ENCODE measurements around the gene CCSER1.

CCSER1 gene

DNA sequence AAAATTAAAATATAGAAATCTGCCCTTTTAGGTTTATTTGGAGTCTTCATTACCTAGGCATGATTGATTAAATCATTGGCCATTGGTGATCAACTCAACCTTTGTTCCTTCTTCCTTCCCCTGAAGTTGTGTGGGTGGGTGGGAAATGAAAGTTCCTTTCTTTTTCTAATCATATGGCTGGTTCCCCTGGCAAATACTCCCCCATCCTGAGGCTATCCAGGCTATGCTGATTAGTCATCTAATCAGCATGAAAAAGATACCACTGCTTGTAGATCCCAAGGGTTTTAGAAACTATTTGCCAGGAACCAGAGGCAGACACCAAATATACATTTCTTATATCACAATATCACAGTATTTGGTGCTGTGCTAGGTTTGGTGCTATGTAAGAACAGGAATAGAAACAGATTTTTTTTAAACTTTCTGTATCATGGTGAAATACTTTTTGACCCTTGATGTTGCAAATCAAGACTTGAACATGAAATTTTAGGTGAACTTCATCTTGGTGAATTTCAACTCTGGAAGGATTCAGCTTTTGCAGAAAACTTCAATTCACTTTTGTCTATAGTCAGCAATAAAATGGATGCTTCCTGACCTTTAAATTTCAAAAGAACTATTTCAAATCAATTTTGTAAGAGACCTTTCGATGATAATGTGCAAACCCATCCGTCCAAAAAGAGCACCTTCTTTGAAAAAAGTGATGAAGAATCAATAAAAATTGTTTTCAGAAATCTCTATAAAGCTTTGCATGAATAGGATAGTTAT is 71.1 kb downstream of the CCSER1 start:
- no peak for DNase-seq (ENCODE audit: low read depth)

DNA sequence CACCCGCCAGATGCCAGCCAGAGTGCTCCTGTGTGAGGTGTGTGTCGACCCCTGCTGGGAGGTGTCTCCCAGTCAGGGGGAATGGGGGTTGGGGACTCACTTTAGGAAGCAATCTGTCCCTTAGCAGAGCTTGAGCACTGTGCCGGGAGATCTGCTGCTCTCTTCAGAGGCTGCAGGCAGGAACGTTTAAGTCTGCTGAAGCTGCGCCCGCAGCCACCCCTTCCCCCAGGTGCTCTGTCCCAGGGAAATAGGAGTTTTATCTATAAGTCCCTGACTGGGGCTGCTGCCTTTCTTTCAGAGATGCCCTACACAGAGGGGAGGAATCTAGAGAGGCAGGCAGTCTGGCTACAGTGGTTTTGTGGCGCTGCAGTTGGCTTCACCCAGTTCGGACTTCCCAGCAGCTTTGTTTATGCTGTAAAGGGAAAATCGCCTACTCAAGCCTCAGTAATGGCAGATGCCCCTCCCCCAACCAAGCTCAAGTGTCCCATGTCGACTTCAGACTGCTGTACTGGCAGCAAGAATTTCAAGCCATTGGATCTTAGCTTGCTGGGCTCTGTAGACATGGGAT is 80.8 kb downstream of the CCSER1 start:
- no peak for DNase-seq (ENCODE audit: low read depth)

DNA sequence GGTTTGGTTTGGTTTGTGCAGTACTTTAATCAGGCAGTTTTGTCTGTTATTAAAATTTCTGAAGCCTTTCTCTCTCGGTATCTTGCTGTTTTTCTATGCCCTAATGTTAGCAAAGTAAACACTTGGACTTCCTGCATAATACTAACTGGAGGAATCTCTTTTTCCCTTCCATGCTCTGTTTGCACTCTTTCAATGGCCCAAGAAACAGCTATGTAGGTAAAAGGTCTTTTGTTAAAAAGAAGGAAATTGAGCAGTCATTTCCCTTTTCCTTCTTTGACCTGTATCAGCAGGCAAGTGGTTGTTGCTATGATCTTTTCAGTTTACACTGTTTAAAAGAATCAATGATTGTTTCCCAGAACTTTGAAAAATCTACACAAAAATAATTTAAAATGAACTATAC is 82.7 kb downstream of the CCSER1 start:
- DNase-seq (ENCODE audit: low read depth) = no peak

GRCh38 chr4:90211174-90211573 is 84.0 kb downstream of the CCSER1 start:
- no peak for DNase-seq (ENCODE audit: low read depth)

- DNase-seq (ENCODE audit: low read depth) = no peak
Measured at GRCh38 chr4:90215286-90215685, 88.1 kb downstream of the CCSER1 start.

DNA sequence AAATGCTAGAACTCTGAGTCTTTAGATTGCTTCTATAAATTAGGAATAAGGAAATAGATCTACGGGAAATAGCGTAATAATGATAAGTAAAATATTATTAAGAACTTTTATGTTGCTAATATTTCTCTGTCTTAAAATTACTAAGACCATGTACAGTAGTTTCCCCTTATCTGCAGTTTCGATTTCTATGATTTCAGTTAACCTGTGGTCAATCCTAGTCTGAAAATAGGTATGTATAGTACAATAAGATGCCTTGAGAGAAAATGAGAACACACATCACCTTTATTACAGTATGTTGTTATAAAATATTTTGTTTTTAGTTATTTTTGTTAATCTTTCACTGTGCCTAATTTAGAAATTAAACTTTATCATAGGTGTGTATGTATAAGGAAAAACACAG is 92.6 kb downstream of the CCSER1 start:
- no peak for DNase-seq (ENCODE audit: low read depth)

GRCh38 chr4:90220459-90220858 is 93.3 kb downstream of the CCSER1 start:
- no peak for DNase-seq (ENCODE audit: low read depth)

DNA sequence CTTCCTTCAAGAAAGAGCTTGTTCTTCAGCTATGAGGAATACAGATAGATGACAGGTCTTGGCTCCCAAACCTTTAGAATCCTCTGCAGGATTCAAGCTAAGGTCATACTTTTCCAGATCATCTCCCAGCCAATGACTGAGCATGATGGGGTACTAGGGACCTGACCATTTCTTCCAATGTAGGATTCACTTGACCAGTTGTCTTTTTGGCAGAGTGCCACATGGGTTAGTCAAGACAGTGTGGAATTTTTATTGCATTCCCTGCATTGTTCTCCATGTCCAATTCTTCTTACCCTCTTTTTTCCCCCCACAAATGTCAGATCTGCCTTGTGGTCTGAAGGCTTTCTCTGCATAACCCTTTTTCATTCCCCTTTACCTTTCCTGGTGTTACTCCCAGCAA is 99.5 kb downstream of the CCSER1 start:
- peak; percentile 0 for DNase-seq (ENCODE audit: low read depth)

GRCh38 chr4:90227177-90227576 is 100.0 kb downstream of the CCSER1 start:
- DNase-seq (ENCODE audit: low read depth) = no peak

GRCh38 chr4:90234916-90235547 is 107.8 kb downstream of the CCSER1 start:
- no peak for DNase-seq (ENCODE audit: low read depth)

GRCh38 chr4:90237751-90238530 is 110.7 kb downstream of the CCSER1 start:
- DNase-seq (ENCODE audit: low read depth) = no peak

GRCh38 chr4:90240333-90240732 is 113.1 kb downstream of the CCSER1 start:
- DNase-seq (ENCODE audit: low read depth) = no peak

- DNase-seq (ENCODE audit: low read depth) = no peak
Measured at GRCh38 chr4:90241008-90241407, 113.8 kb downstream of the CCSER1 start.

- no peak for DNase-seq (ENCODE audit: low read depth)
Measured at GRCh38 chr4:90245837-90246236, 118.6 kb downstream of the CCSER1 start.

DNA sequence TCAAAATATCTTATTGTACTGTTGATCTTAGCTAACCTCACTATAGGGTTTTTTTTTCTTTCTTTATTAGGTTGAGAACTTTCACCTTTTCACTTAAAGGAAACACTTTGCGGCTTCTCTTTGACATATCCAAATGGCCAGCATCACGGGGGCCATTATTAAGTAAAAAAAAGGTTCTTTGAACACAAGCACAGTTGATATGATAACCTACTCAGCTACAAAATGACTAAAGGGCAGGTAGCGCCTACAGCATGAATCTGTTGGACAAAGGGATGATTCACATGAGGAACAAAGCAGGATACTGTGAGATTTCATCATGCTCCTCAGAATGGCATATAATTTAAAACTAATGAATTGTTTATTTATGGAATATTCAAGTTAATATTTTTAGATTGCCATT is 119.6 kb downstream of the CCSER1 start:
- no peak for DNase-seq (ENCODE audit: low read depth)

DNA sequence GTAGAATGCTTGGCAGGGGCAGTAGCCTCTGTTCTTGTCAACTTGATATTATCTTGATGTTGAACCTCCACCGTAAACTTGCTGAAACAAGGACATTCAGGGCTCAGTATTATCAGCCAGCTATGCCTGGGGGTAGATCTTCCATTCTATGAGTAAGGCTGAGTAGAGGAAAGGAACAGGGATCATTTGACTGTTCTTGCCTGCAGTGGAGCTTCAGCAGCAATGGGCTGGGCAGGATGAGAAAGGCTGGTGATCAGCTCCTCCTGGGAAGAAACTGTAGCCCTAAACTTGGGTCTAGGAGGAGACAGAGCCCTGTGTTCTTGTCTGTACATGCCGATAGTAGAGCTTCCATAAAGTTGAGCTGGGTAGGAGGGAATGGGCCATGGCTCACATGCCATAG is 127.2 kb downstream of the CCSER1 start:
- DNase-seq (ENCODE audit: low read depth) = no peak

DNA sequence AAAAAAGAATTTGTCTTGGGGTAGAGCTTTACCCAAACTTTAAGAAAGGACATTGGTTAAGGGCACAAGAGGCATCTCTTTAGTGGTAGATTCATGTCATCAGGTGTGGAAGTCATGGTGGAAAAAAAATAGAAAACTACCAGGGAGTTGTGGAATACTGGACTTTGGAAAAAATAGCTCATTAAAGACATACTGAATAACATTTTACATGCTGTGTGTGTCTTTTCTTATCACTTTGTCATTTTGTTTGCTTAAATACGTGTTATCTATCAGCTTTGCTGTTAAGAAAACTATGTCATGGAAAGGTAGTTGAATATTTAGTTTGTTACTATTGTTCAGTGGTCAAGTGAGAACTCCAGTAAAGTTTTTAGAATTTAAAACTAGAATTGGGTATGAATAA is 147.0 kb downstream of the CCSER1 start:
- DNase-seq (ENCODE audit: low read depth) = no peak

GRCh38 chr4:90280954-90281353 is 153.8 kb downstream of the CCSER1 start:
- DNase-seq (ENCODE audit: low read depth) = no peak

DNA sequence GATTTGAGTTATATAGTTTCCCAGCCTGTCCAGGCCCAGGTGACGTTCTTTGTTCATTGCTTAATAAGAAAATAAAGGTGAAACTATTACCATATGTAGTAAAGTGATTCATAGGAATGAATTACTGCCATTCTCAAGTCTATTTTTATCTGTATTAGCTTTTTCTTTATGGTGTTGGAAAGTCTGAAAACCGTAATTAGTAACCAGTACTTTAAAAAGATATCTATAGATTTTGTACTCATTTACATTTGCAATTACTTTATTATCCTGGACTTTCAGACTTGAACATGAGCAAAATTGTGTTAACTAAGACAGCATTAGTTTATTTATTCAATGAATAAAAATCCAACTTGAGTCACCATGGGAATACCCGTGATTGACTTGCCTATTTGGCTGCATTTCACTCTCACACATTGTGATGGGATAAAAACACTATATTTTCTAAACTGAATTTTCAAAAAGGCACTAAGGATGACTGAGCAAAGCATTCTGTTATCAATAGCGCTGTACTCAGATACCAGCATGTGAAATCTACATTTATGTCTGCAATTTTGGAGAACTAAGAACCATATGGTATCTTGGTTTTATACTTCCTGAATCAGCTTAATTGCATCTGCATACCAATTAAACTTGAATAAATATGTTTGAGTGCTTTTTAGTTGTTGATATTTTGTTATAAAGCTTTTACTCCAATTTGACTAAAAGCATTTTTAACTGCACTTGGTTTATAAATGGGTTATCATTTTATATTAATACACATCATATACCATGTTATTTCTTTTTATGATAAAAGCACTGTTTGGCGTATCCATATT is 154.6 kb downstream of the CCSER1 start:
- no peak for DNase-seq (ENCODE audit: low read depth)

- no peak for DNase-seq (ENCODE audit: low read depth)
Measured at GRCh38 chr4:90290345-90290744, 163.2 kb downstream of the CCSER1 start.

DNA sequence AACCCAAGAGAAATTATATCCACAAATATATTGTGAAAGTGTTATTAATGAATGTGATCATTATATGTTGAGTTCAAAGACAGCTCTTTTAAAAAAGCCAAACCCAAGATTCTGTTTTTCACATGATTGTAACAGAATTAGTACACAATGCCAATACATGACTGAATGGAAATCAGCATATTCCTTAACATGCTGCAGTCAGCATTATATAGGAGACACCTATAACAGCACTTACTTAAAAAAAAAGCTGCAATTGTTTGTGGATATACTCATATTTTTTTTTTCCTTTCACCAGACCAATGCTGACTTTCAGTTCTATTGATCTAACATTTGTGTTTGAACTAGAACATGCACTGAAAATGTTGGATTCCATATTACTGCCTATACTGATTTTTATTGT is 165.2 kb downstream of the CCSER1 start:
- no peak for DNase-seq (ENCODE audit: low read depth)

- peak; percentile 15 for DNase-seq (ENCODE audit: low read depth)
Measured at GRCh38 chr4:90293320-90293719, 166.1 kb downstream of the CCSER1 start.
